ENCODE measurements around the gene SAP30L.

- TF ChIP-seq CTCF (optimal IDR thresholded peaks at IDR 0.05 in 1 of 3, IDR thresholded peaks at IDR 0.05 in 1 of 3, conservative IDR thresholded peaks at IDR 0.05 in 1 of 3; ENCODE audit: extremely low read depth in 1 of 3, insufficient read depth in 2 of 3, low read length in 3 of 3): no peak
- no peak for TF ChIP-seq EZH2 (IDR thresholded peaks at IDR 0.05; ENCODE audit: low read length)
Observed at GRCh38 chr5:154470947-154471870, 25.4 kb downstream of the SAP30L start.

Data from keratinocyte (primary cell).